Activated naive CD4-positive, alpha-beta T cell treated with anti-CD3 and anti-CD28 coated beads, Interleukin-2, amount 50 U/mL, for 72 hours (primary cell): ENCODE results near the gene PIAS1. TPM values are rescaled to one million over a fixed set of nuclear protein-coding genes. Genes with fewer than 3 reads are reported as not detected.

ENCODE experiments used
- ATAC-seq, 2 donors: fragments of 150-1000 bp; cut with Tn5 transposase; 2 replicates each; pipeline ENCODE4 v1.10.0; 2021; ENCODE audit warnings: mild to moderate bottlenecking in 2 of 2, moderate library complexity in 2 of 2
- DNase-seq, 2 donors: peaks; one replicate each; pipeline ENCODE4 v3.0.0; 2021 to 2022; ENCODE audit warnings: low spot score in 2 of 2
- H3K27ac Mint-ChIP-seq, 2 donors: one replicate each; pipeline ENCODE4 v1.8.0; 2022; ENCODE audit warnings: mild to moderate bottlenecking in 2 of 2, mixed read lengths in 2 of 2
- H3K36me3 Mint-ChIP-seq, 2 donors: one replicate each; pipeline ENCODE4 v1.8.0; 2022; ENCODE audit warnings: mixed read lengths in 2 of 2
- H3K9me3 Mint-ChIP-seq, 2 donors: one replicate each; pipeline ENCODE4 v1.8.0; 2022; ENCODE audit warnings: mixed read lengths in 2 of 2
- total RNA-seq, 2 donors: library from RNA; stranded (reverse); gene quantifications; one replicate each; pipeline ENCODE4 v1.2.3, GENCODE V29; 2022

Gene PIAS1
- total RNA-seq, 2 donors from 2014 or later: 43.6 to 43.9 TPM

DNA sequence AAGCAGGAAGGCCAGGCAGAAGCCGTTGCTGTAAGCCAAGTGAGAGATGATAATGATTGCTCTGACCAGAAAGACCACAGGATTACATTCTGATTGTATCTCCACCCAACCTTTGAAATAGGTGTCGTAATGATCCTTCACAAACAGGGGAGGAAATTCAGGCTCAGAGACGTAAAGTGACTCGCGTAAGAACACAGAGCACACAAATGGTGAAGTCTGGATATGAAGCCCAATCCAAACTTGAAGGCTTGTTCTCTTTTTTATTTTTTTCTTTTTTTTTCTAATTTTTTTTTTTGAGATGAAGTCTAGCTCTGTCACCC, 25.3 kb upstream of the PIAS1 start:
- Mint-ChIP-seq H3K27ac (no peak overlapping the region), H3K36me3 (no peaks in the 10 kb centered on the region), H3K9me3 (no peaks in the 10 kb centered on the region)
- no peak for DNase-seq
- no peak for ATAC-seq

DNA sequence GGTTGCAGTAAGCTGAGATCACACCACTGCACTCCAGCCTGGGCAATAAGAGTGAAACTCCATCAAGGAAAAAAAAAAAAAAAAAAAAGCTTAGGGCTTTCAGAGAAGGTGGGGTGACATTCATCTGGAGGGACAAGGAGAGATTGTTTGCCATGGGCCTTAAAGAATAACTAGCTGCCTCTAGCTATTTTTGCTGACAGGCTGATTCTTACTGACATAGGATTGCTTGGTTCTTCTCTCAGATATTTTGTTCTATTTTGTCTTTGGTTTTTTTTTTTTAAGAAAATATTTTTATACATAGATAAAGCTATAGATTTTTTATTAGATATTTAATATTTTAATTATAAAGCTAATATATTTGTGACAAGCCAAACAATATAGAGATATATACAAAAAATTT, 24.2 kb upstream of the PIAS1 start:
- DNase-seq: no peak
- H3K36me3 Mint-ChIP-seq: no peaks in the 10 kb centered on the region

DNA sequence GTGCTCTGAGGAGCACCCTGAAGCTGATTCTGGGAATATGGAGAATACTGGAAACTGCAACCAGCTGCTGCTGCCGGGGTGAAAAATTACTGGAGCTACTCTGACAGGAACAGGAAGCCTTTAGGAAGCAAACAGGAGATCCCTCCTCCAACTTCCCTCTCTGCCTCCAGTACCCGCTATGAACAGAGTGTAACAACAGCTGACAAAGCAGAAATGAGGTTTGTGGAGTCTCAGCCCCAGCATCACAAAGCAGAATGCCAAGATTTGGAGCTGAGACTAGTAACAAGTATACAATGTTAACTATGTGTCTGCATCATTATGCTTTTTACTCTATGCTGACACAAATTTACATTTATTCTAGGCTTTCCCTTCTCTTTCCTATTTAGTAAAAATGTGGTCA, 22.7 kb upstream of the PIAS1 start:
- DNase-seq: no peak
- Mint-ChIP-seq H3K9me3 (no peaks in the 10 kb centered on the region), H3K27ac (no peak overlapping the region), H3K36me3 (peaks cover 0 to 5% of the 10 kb centered on the region in 2 donors)
- no peak for ATAC-seq

More for the DNA sequence above, 24.2 kb upstream of the PIAS1 start:
- ATAC-seq: no peak
- Mint-ChIP-seq H3K9me3 (no peaks in the 10 kb centered on the region), H3K27ac (no peak overlapping the region)

DNA sequence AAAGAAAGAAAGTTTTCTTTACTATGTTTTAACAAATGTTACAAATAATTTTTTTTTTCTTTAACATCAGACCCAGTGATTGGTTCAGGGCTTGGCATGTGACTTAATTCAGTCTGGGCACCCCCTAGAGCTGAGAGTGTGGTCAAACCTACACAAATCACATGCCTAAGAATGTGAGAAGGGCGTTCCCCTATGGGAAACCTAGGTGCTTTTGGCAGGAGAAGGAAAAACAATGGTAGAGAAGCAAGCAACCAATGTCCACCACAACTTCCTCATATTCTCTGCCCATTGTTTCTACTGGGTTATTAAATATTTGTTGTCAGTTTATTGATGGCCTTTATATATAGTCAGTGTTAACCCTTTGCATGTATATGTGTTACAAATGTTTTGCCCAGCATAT, 21.4 kb upstream of the PIAS1 start:
- Mint-ChIP-seq H3K27ac (no peak overlapping the region), H3K9me3 (no peaks in the 10 kb centered on the region), H3K36me3 (peaks cover 0 to 5% of the 10 kb centered on the region in 2 donors)
- DNase-seq: no peak
- no peak for ATAC-seq

DNA sequence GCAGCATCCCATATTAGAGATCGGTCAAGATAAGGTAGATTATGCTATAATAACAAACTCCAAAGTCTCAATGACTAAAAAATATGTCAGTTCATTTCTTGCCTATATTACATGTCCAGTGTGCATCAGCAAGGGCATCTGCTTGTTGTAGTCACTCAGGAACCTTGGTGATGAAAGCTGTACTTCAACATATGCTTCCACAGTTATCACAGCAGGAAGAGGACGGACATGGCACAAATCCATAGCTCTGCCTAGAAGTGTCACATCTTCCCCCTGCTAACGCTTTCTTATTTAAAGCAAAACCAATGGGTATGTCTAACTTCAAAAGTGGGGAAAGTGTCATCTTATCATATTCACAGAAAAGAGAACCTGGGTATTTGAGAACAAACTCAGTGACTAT, 20.0 kb upstream of the PIAS1 start:
- no peak for DNase-seq
- no peaks in the 10 kb centered on the region for H3K9me3 Mint-ChIP-seq
- no peak for ATAC-seq
- no peak overlapping the region for H3K27ac Mint-ChIP-seq
- peaks cover 0 to 5% of the 10 kb centered on the region in 2 donors for H3K36me3 Mint-ChIP-seq

DNA sequence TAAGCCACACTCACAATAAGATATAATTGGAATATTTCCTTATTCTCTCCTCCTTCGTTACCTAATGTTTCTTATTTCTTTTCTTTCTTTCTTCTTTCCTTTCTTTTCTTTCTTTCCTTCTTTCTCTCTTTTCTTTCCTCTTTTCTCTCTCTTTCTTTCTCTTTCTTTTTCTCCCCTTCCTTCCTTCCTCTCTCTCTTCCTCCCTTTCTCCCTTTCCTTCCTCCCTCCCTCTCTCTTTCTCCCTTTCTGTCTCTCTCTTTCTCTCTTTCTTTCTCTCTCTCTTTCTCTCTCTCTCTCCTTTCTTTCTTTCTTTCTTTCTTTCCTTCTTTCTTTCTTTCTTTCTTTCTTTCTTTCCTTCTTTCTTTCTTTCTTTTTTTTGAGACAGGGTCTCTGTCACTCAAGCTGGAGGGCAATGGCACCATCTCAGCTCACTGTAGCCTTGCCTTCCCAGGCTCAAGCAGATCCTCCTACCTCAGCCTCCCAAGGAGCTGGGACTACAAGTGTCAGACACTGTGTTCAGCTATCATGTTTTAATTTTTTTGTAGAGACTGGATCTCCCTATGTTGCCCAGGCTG, 19.3 kb upstream of the PIAS1 start:
- peaks cover 0 to 1% of the 10 kb centered on the region in 2 donors for H3K9me3 Mint-ChIP-seq
- H3K36me3 Mint-ChIP-seq: peaks cover 0 to 5% of the 10 kb centered on the region in 2 donors
- H3K27ac Mint-ChIP-seq: no peak overlapping the region
- no peak for ATAC-seq
- no peak for DNase-seq

DNA sequence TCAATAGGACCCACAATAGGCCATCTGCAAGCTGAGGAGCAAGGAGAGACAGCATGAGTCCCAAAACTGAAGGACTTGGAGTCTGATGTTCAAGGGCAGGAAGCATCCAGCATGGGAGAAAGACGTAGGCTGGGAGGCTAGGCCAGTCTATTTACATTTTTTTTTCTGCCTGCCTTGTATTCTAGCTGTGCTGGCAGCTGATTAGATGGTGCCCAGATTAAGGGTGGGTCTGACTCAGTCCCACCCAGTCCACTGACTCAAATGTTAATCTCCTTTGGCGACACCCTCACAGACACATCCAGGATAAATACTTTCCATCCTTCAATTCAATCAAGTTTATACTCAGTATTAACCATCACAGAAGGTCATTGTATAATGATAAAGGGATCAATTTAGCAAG, 15.9 kb upstream of the PIAS1 start:
- no peak for DNase-seq
- ATAC-seq: no peak
- Mint-ChIP-seq H3K36me3 (peaks cover 0 to 5% of the 10 kb centered on the region in 2 donors), H3K9me3 (peaks cover 0 to 5% of the 10 kb centered on the region in 2 donors), H3K27ac (no peak overlapping the region)

DNA sequence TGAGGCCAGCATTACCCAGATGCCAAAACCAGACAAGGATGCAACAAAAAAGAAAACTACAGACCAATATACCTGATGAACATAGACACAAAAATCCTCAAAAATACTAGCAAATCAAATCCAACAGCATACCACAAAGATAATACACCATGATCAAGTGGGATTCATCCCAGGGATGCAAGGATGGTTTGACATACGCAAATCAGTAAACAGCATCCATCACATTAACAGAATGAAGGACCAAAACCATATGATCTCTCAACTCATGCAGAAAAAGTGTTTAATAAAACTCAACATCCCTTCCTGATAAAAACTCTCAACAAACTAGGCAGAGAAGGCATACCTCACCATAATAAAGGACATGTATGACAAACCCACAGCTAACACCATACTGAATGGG, 14.0 kb upstream of the PIAS1 start:
- peaks cover 0 to 5% of the 10 kb centered on the region in 2 donors for H3K9me3 Mint-ChIP-seq
- DNase-seq (no peak), ATAC-seq (no peak)
- H3K36me3 Mint-ChIP-seq: peaks cover 0 to 5% of the 10 kb centered on the region in 2 donors
- H3K27ac Mint-ChIP-seq: no peak overlapping the region

DNA sequence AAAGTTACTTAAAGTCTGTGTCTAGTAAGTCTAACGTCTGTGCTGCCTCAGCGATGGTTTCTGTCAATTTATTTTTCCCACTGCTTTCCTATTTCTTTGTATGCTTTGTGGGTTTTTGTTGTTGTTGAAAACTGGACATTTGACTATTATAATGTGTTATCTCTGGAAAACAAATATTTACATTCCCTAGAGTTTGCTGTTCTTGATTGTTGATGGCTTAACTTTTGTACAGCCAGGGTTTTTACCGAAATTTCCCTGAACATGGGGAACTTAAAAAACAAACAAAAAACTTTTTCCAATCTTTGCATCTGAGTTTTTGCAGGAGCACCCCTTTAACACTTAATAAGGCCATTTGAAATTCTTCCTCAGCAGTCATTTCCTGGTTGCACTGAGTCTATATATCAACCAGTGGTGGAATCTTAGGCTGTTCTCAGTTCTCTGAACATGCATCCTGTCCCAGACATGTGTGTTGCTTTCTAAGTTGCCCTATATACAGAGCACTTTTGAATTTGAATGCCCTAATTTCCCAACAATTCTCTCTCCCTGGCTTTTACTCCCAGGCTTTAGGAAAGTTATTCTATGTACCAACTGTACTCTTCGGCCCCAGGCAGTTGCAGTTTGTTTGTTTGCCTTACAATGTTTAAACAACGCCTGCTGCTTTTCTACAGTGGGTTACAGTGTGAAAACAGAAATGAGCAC, 11.8 kb upstream of the PIAS1 start:
- ATAC-seq (no peak), DNase-seq (no peak)
- no peak overlapping the region for H3K27ac Mint-ChIP-seq
- no peaks in the 10 kb centered on the region for H3K36me3 Mint-ChIP-seq
- H3K9me3 Mint-ChIP-seq: peaks cover 0 to 5% of the 10 kb centered on the region in 2 donors

DNA sequence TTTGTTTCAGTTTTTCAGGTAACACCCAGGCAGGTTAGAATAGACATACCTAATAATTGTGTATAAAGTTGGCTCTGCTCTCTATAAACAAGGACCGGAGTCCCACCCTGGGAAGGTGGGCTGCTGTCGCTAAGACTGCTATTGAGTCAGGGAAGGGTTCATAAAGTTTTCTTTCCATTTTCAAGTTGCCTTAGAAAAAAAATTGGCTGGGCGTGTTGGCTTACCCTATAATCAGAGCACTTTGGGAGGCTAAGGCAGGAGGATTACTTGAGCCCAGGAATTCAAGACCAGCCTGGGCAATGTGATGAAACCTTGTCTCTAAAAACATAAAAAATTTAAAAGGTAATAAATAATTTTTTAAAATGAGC, 11.3 kb upstream of the PIAS1 start:
- peaks cover 0 to 5% of the 10 kb centered on the region in 2 donors for H3K9me3 Mint-ChIP-seq
- H3K27ac Mint-ChIP-seq: no peak overlapping the region
- no peak for ATAC-seq
- H3K36me3 Mint-ChIP-seq: no peaks in the 10 kb centered on the region
- DNase-seq: no peak

DNA sequence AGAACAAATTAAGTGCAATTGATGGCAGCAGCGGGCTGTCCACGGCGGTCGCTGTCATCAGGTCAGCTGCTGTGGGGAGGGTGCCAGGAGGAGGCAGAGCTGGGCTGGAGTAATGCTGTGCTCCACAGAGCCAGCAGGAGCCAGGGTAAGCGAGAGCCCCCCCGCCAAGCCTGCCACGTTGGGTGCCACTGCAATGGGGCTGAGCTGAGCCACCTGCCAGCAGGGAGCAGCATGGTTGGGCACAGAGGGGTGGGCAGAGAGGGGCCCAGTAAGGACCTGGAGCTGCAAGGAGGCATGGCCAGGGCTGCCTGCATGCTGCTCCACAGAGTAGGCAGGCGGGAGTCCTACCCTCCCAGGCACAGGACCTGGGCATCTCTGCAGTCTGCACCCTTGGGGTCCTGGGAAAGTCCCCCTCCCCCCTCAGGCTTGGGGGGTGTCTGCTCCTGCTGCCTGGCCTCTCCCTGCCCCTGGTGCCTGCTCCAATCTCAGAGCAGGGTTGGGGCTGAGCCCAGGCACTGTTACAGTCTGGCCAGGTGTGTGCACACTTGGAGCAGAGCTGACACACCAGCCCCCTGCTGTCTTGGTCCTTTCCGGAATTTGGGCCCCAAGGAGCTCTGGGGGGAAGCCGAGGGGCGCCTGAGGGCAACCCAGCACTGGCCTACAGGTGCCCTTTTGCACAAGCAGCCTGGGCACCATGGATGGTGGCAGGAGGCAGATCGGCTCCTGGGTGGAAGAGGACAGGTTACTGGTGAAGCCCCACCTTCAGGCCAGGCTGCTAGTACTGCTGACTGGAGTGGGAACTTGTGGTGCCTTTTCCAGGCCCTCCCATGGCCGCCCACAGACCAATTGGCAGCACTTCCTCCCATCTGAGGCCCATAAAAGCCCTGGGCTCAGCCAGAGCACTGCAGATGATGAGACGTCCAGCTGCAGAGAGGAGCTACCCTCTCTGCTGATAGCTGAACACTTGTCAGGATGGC, 8.5 kb upstream of the PIAS1 start:
- no peaks in the 10 kb centered on the region for H3K9me3 Mint-ChIP-seq
- ATAC-seq (no peak), DNase-seq (no peak)
- no peak overlapping the region for H3K27ac Mint-ChIP-seq
- H3K36me3 Mint-ChIP-seq: no peaks in the 10 kb centered on the region

DNA sequence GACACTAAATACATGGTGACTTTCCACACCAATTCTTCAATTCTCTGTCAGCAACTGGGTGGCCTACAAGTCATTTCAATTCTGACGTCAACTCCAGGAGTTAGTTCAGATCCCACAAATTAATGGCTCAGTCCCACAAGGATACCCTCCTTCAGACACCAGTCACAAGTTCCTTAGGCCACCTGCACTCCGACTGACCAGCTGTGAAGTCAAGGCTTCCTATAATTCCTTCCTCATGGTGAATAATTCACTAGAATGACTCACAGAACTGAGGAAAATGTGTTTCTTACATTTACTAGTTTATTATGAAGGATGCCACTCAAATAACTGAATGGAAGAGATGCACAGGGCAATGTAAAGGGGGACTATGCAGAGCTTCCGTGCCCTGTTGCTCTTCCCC, 6.3 kb upstream of the PIAS1 start:
- no peak for ATAC-seq
- DNase-seq: no peak
- H3K27ac Mint-ChIP-seq: no peak overlapping the region
- peaks cover 0 to 7% of the 10 kb centered on the region in 2 donors for H3K9me3 Mint-ChIP-seq
- H3K36me3 Mint-ChIP-seq: peaks cover 6 to 7% of the 10 kb centered on the region in 2 donors

DNA sequence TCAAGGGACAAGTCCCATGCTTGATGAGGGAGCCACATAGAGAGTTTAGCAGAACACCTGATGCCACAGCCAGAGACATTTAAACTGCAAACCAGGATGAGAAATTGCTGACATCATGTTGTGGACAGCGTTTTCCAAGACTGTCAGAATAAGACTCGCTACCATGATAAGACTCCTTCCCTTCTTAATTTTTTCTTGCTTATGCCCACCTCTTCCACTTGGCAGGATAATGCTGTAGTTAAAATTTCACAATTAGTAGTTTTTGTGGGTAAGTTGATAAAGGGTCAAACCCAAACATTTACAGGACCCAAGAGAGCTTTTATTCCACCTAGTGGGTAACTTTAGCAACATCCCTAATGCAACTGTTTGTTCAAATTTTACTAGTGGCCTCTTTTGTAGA, 3.0 kb upstream of the PIAS1 start:
- ATAC-seq: no peak
- Mint-ChIP-seq H3K9me3 (peaks cover 0 to 7% of the 10 kb centered on the region in 2 donors), H3K27ac (no peak overlapping the region), H3K36me3 (peaks cover 10 to 14% of the 10 kb centered on the region in 2 donors)
- no peak for DNase-seq

DNA sequence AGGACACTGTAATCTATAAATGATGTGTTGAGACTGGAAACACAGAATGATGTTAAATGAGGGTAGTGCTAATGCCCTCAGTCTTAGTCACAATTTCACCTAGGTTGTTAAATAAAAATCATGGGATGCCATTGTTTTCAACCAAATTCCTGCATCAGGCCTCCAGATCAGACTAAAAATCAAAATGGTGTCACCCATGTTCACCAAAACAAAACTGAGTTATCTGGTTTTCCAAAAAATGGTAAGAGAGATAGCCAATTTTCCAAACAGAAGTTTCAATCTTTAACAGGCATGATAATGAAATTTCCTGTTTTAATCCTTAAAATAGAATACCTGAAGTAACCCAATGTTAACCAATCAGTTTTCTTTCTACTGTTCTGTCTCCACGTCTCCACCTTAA, 2.2 kb upstream of the PIAS1 start:
- peaks cover 0 to 7% of the 10 kb centered on the region in 2 donors for H3K9me3 Mint-ChIP-seq
- H3K36me3 Mint-ChIP-seq: peaks cover 10 to 14% of the 10 kb centered on the region in 2 donors

DNA sequence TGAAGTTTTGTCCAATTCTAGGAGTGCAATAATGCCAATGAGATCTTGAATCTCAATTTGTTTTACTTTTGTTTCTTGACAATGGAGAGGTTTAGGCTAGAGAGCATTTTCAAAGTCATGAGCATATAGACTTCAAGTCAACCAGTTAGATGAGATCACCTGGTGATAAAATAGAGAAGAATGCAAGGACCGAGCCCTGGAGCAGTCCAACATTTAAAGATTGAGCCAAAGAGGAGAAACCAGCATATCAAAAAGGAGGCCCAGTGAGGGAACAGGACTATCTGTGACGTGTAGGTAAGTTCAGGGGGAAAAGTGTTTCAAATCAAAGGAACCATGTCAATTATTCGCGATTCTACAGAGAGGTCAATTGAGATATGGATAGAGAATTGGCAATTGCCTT, 1.7 kb upstream of the PIAS1 start:
- peaks cover 0 to 7% of the 10 kb centered on the region in 2 donors for H3K9me3 Mint-ChIP-seq
- DNase-seq (no peak), ATAC-seq (no peak)
- H3K27ac Mint-ChIP-seq: no peak overlapping the region
- H3K36me3 Mint-ChIP-seq: peaks cover 10 to 14% of the 10 kb centered on the region in 2 donors

More for the DNA sequence above, 2.2 kb upstream of the PIAS1 start:
- no peak for ATAC-seq
- DNase-seq: no peak
- H3K27ac Mint-ChIP-seq: no peak overlapping the region

DNA sequence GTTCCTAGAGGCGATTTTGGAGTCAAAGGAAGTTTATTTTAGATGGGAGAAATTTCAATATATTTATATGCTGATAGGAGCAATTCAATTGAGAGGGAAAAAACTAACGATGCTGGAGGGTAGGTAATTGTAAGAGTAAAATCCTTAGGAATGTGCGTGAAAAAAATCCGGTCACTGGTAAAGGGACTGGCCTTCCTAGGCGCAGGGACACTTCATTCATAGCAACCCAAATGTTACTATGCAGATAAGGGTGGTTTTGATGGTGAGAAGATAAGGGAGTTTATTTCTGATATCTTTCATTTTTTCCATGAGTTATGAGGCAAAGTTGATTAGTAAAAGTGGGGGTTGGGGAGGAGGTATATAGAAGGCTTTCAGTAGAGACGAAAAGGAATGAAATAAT, 1.1 kb upstream of the PIAS1 start:
- Mint-ChIP-seq H3K27ac (no peak overlapping the region), H3K9me3 (peaks cover 0 to 7% of the 10 kb centered on the region in 2 donors), H3K36me3 (peaks cover 10 to 14% of the 10 kb centered on the region in 2 donors)
- DNase-seq (no peak), ATAC-seq (no peak)

DNA sequence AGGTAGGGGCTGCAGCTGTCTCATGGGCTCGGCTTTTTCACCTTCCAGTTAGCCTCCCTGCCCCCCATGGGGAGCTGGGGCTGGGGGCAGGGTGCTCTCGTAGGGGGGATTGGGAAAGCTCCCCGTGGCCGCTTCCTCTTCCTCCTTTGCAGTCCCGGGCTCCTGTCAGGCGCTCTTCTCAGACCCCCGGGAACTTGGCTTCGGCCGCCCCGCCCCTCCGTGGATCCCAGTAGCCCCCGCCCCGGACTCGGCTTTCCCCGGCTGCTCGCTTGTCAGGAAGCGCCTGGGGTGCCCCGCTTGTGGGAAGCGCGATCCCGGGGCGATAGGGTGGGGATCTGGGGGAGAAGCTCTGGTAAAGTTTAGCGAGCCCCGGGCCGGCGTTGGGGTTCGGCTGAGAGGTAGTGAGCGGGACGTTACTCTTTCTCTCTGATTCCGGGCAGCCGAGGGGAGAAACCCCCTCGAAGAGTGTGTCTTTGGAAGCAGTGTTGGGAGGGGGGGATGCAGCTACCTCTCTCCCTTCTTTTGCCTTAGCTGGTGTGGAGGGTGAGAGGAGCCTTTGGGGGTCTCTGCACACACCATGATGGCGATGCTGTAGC, 611 bp downstream of the PIAS1 start:
- DNase-seq (peak; percentile 42 to 57), ATAC-seq (peak; percentile 10 to 18)
- H3K36me3 Mint-ChIP-seq: peaks cover 10 to 14% of the 10 kb centered on the region in 2 donors
- H3K9me3 Mint-ChIP-seq: peaks cover 0 to 7% of the 10 kb centered on the region in 2 donors
- peak overlapping the region; percentile 83 to 96 for H3K27ac Mint-ChIP-seq
